Colonic mucosa (tissue), 4 donors: ENCODE data around the gene PLVAP. TPM values are rescaled to one million over a fixed set of nuclear protein-coding genes. Genes with fewer than 3 reads are reported as not detected.

Experiments used
- DNase-seq: peaks from one replicate; pipeline ENCODE4 v3.0.0-alpha.2; 2020
- H3K27ac ChIP-seq: fragments of 200-600 bp; one replicate; pipeline ENCODE4 v1.8.0; 2021
- H3K27me3 ChIP-seq: fragments of 200-600 bp; one replicate; pipeline ENCODE4 v1.8.0; 2021
- H3K36me3 ChIP-seq: fragments of 200-600 bp; one replicate; pipeline ENCODE4 v1.8.0; 2021
- H3K4me1 ChIP-seq: fragments of 200-600 bp; one replicate; pipeline ENCODE4 v1.8.0; 2021; ENCODE audit warnings: mild to moderate bottlenecking
- H3K4me3 ChIP-seq: fragments of 200-600 bp; one replicate; pipeline ENCODE4 v1.8.0; 2021
- H3K9ac ChIP-seq, 2 donors: one replicate each; pipeline ENCODE4 v1.7.0; 2013; ENCODE audit warnings: control low read depth in 2 of 2, low read depth in 2 of 2, low read length in 2 of 2
- H3K9me3 ChIP-seq: fragments of 200-600 bp; one replicate; pipeline ENCODE4 v1.8.0; 2021
- intact Hi-C: fragments of 100-400 bp; cut with DNase I; formaldehyde crosslinking; loops from one replicate; pipeline ENCODE4 v1.14.1; 2022
- total RNA-seq, 2 donors: library from RNA; stranded (reverse); fragmentation: NEBNext Ultra II Directional in 1 of 2; extraction: Animal tissue kit (Norgen Biotek cat#: 25700) in 1 of 2; gene quantifications; one replicate each; pipeline ENCODE4 v1.2.1, GENCODE V29; 2021
- TF ChIP-seq, protein P1 (sequence below): fragments of 200-600 bp; IDR thresholded peaks from one replicate; pipeline ENCODE4 v1.8.0; 2022; ENCODE audit warnings: antibody characterized with exemption, mild to moderate bottlenecking
- donor health status: healthy.
- donor health status: DM: no; HTN: no; CAD: no.
- donor health status: DM: no; HTN: no; CAD: no.

The PLVAP gene
- total RNA-seq, 2 donors from 2014 or later = 20.8 to 47.1 TPM

DNA sequence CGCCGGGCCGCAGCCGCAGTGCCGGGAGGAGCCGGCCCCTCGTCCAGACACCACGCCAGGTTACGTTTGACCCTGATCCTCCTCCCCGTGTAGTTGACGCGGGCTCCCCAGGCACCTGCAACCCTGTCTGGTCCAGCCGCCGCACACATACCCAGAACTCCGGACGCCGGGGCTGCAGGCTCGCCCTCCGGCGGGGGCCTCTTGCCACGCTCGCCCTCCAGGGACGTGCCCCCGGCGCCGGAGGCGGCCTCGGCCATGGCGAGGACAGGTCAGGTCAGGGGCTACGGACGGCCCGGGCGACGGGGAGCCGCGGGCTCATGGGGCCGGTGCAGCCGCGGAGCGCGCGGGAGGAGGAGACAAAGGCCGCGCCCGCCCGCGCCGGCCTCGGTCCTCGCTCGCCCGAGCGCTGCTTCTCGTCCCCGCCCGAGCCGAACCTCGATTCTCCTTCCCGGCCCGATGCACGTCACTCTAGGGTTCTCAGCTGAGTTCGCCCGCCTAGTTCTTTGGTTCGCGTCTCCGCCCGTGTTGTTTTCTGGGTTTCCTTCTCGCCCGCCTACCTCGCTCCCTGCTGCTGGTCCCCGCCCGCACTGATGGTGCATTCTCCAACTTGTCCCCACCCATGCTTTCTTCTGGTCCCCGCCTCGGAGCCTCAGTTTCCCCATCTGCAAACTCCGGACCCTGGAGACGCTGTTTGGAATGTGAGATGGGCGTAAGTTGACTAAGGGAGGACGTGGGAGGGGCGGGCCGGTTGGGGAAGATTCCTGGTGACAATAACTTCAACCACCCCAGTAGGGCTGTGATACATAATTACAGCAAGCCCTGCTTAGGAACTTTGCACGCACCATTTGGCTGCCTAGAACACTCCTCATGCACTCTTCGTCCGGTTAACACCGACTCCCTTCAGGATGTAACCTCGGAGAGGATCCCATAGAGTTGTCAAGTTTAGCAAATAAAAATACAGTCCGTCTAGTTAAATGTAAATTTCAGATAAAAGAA is 42.4 kb downstream of the PLVAP start, which contains the start of gene ANO8:
Gene ANO8, minus strand, starts transcription at position 442 of the 996 bp plus-strand sequence. Its CDS starts 185 bp downstream, at position 257.
- Histone ChIP-seq H3K27ac (peak within 1 kb of the TSS; percentile 74), H3K4me1 (peaks cover 18% of the 10 kb centered on the region), H3K9me3 (no peaks in the 10 kb centered on the region), H3K27me3 (peaks cover 1% of the 10 kb centered on the region), H3K9ac (peak within 1 kb of the TSS; percentile 63 to 80), H3K4me3 (peak within 1 kb of the TSS; percentile 82), H3K36me3 (no peaks in the 10 kb centered on the region)
- DNase-seq = peak; percentile 99
- TF ChIP-seq, protein P1, sequence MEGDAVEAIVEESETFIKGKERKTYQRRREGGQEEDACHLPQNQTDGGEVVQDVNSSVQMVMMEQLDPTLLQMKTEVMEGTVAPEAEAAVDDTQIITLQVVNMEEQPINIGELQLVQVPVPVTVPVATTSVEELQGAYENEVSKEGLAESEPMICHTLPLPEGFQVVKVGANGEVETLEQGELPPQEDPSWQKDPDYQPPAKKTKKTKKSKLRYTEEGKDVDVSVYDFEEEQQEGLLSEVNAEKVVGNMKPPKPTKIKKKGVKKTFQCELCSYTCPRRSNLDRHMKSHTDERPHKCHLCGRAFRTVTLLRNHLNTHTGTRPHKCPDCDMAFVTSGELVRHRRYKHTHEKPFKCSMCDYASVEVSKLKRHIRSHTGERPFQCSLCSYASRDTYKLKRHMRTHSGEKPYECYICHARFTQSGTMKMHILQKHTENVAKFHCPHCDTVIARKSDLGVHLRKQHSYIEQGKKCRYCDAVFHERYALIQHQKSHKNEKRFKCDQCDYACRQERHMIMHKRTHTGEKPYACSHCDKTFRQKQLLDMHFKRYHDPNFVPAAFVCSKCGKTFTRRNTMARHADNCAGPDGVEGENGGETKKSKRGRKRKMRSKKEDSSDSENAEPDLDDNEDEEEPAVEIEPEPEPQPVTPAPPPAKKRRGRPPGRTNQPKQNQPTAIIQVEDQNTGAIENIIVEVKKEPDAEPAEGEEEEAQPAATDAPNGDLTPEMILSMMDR = no peak
- intact Hi-C loops = loop anchor here (2.0 kb wide), 1 partner anchor 30 kb away; the partner anchor contains the start of gene MRPL34

DNA sequence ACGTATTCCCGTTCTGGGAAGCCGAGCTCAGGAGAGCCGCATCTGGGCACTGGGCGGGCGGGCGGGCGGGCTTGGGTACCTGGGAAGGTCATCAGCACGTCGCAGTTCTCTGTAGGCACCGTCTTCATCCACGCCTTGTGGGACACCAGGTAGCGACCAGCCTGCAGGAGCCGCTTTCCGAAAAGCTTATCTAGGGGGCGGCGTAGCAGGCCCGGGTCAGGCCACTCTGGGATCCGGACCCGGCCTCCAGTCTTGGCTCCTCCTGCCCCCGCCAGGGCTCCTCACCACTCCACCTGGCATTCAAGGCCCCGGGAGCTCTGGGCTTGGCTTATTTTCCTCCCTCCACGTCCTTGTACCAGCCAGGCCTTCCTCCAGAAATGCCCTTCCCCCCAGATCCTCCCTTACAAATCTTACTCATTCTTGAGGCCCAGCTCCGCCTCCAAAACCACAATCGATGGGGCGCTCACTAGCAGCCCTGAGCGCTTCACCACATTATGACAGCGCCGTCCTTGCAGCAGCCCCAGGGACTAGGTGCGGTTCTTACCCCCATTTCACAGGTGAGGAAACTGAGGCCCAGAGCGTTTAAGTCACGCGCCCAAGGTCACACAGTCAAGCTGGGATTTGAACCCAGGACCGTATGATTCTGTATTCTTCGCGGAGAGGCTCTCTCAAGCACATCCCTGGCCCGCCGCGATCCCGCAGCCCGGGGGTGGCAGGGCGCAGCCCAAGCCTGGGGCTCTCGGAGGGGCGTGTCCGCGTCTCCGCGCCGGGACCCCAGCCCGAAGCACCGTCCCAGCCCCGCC is 43.3 kb downstream of the PLVAP start:
- DNase-seq = no peak
- Histone ChIP-seq H3K36me3 (no peaks in the 10 kb centered on the region), H3K4me3 (peak overlapping the region; percentile 82), H3K27ac (peak overlapping the region; percentile 74), H3K9ac (peak overlapping the region; percentile 63 to 80), H3K4me1 (peaks cover 26% of the 10 kb centered on the region), H3K9me3 (no peaks in the 10 kb centered on the region), H3K27me3 (peaks cover 10% of the 10 kb centered on the region)
- TF ChIP-seq, protein P1 = no peak
- intact Hi-C loops = loop anchor here (2.0 kb wide), 1 partner anchor 29 kb away; the partner anchor contains the start of gene MRPL34

DNA sequence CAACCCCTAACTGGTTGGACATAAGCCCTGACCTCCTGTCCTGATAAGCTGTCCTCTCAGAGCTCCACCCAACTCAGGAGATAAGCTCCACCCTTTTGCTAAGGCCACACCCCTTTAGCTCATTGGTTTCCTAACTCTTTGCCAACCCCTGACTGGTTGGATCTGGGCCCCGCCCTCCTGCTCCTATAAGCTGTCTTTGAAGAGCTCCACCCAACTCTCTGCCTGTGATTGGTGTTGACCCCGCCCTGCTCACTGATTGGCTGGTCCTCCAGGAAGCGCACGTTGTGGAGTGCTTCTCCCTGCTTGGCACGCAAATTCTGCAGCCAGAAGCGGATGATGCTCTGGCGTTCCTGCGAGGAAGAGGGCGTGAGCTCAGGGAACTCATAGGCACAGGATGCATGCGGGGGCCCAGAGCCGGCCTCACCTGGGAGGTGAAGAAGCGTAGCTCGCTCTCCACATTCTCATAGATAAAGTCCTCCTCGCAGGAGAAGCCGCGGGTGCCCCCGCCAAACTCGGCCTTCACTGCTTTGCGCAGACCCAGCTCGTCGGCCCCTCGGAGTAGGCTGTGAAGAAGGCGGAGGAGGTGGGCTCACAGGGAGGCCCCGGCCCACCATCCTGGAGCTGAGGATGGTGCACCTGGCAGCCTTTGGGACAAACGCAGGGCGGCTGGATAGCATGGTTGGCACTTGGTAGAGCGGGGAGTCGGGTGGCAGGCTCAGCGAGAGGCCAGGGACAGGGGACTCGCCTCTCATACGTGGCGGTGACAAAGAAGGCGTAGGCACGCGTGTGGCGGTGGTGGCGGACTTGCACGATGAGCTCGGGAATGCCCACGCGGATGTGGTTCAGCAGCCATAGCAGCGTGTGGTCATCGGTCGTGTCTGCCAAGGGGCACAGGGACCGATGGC is 44.2 kb downstream of the PLVAP start:
- DNase-seq = no peak
- Histone ChIP-seq H3K4me1 (peaks cover 20% of the 10 kb centered on the region), H3K4me3 (no peak overlapping the region), H3K27me3 (peaks cover 10% of the 10 kb centered on the region), H3K9me3 (no peaks in the 10 kb centered on the region), H3K27ac (no peak overlapping the region), H3K9ac (no peak overlapping the region), H3K36me3 (no peaks in the 10 kb centered on the region)
- TF ChIP-seq, protein P1 = no peak
- intact Hi-C loops = no loop called here

DNA sequence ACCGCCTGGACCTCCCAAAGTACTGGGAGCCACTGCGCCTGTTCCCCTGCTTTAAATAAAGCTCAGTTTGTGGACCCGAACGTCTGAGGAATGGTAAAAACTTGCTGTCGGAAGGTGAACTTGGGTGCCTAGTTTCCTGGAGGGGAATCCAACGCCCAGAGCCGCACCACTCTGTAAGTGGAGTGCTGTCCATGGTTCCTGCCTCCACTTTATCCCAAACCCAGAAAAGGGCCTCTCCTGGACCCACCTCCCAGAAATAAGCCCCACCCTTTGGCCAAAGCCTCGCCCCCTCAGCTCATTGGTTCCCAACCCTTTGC is 44.8 kb downstream of the PLVAP start:
- no peak overlapping the region for H3K4me3 ChIP-seq
- intact Hi-C loops = no loop called here
- no peak for DNase-seq
- peaks cover 10% of the 10 kb centered on the region for H3K27me3 ChIP-seq
- TF ChIP-seq, protein P1 = no peak
- no peaks in the 10 kb centered on the region for H3K36me3 ChIP-seq
- H3K9me3 ChIP-seq = no peaks in the 10 kb centered on the region
- no peak overlapping the region for H3K9ac ChIP-seq
- peaks cover 22% of the 10 kb centered on the region for H3K4me1 ChIP-seq
- H3K27ac ChIP-seq = no peak overlapping the region
